ENCODE measurements around the gene OR6P1. TPM values are rescaled to one million over a fixed set of nuclear protein-coding genes. Genes with fewer than 3 reads are reported as not detected.

The OR6P1 gene
- total and polyA plus RNA-seq, 4 experiments from 2014 or later, result not detected

GRCh38 chr1:158552296-158552695, 18.1 kb downstream of the OR6P1 start:
- no peak overlapping the region for H3K4me3 Mint-ChIP-seq
- peaks cover 3% of the 10 kb centered on the region for H3K27me3 ChIP-seq (ENCODE audit: insufficient read depth, low read length)
- ChIA-PET POLR2A (ENCODE audit: partially characterized antibody) (no interaction called here), CTCF (ENCODE audit: partially characterized antibody) (no interaction called here)
- H3K4me3 ChIP-seq (ENCODE audit: low read length in 2 of 2), result no peak overlapping the region
- intact Hi-C loops (cut with micrococcal nuclease), result no loop called here
- no peak overlapping the region for H3K27ac ChIP-seq (ENCODE audit: low read depth, low read length)
- peaks cover 10 to 17% of the 10 kb centered on the region in 2 donors for H3K27me3 Mint-ChIP-seq
- H3K9me3 Mint-ChIP-seq, result no peaks in the 10 kb centered on the region
- H3K4me1 Mint-ChIP-seq, result no peaks in the 10 kb centered on the region
- H3K36me3 ChIP-seq (ENCODE audit: insufficient read depth, low read length), result no peaks in the 10 kb centered on the region
- no peaks in the 10 kb centered on the region for H3K9me3 ChIP-seq (ENCODE audit: control insufficient read depth in 1 of 2, low read length in 2 of 2)
- H3K36me3 Mint-ChIP-seq, result no peaks in the 10 kb centered on the region
- no peaks in the 10 kb centered on the region for H3K4me1 ChIP-seq (ENCODE audit: insufficient read depth, low read length)
- no peak overlapping the region for H3K27ac Mint-ChIP-seq
- DNase-seq, result no peak

- Histone ChIP-seq H3K4me1 (ENCODE audit: insufficient read depth, low read length) (no peaks in the 10 kb centered on the region), H3K27ac (ENCODE audit: low read depth, low read length) (no peak overlapping the region), H3K27me3 (ENCODE audit: insufficient read depth, low read length) (peaks cover 3% of the 10 kb centered on the region), H3K4me3 (ENCODE audit: low read length in 2 of 2) (no peak overlapping the region), H3K36me3 (ENCODE audit: insufficient read depth, low read length) (no peaks in the 10 kb centered on the region), H3K9me3 (ENCODE audit: control insufficient read depth in 1 of 2, low read length in 2 of 2) (no peaks in the 10 kb centered on the region)
- DNase-seq, result no peak
- Mint-ChIP-seq H3K9me3 (peaks cover 0 to 3% (median 0%) of the 10 kb centered on the region in 8 donors), H3K36me3 (no peaks in the 10 kb centered on the region), H3K4me3 (no peak overlapping the region), H3K4me1 (no peaks in the 10 kb centered on the region), H3K27me3 (peaks cover 17 to 26% of the 10 kb centered on the region in 2 donors), H3K27ac (no peak overlapping the region)
- intact Hi-C loops (cut with micrococcal nuclease), result no loop called here
- ChIA-PET POLR2A (ENCODE audit: partially characterized antibody) (no interaction called here), CTCF (ENCODE audit: partially characterized antibody) (no interaction called here)
These were observed 22.8 kb downstream of the OR6P1 start for GRCh38 chr1:158547533-158547932.

GRCh38 chr1:158537609-158538008, 32.8 kb downstream of the OR6P1 start:
- no peaks in the 10 kb centered on the region for H3K36me3 Mint-ChIP-seq
- intact Hi-C loops (cut with micrococcal nuclease), result no loop called here
- Histone ChIP-seq H3K9me3 (ENCODE audit: control insufficient read depth in 1 of 2, low read length in 2 of 2) (no peaks in the 10 kb centered on the region), H3K4me1 (ENCODE audit: insufficient read depth, low read length) (no peaks in the 10 kb centered on the region), H3K27ac (ENCODE audit: low read depth, low read length) (no peak overlapping the region), H3K36me3 (ENCODE audit: insufficient read depth, low read length) (no peaks in the 10 kb centered on the region), H3K4me3 (ENCODE audit: low read length in 2 of 2) (no peak overlapping the region), H3K27me3 (ENCODE audit: insufficient read depth, low read length) (no peaks in the 10 kb centered on the region)
- H3K27ac Mint-ChIP-seq, result peak overlapping the region in 2 of 7 donors; percentile 15 to 19
- ChIA-PET POLR2A (ENCODE audit: partially characterized antibody) (no interaction called here), CTCF (ENCODE audit: partially characterized antibody) (no interaction called here)
- H3K27me3 Mint-ChIP-seq, result peaks cover under 1 to 3% of the 10 kb centered on the region in 2 donors
- no peaks in the 10 kb centered on the region for H3K9me3 Mint-ChIP-seq
- no peak for DNase-seq
- H3K4me3 Mint-ChIP-seq, result no peak overlapping the region
- H3K4me1 Mint-ChIP-seq, result peaks cover 0 to 5% (median 2%) of the 10 kb centered on the region in 4 donors

GRCh38 chr1:158534496-158534895, 35.9 kb downstream of the OR6P1 start:
- H3K27me3 Mint-ChIP-seq, result peaks cover 6 to 7% of the 10 kb centered on the region in 2 donors
- no peak for DNase-seq
- ChIA-PET POLR2A (ENCODE audit: partially characterized antibody) (no interaction called here), CTCF (ENCODE audit: partially characterized antibody) (no interaction called here)
- H3K4me1 ChIP-seq (ENCODE audit: insufficient read depth, low read length), result no peaks in the 10 kb centered on the region
- no peak overlapping the region for H3K27ac ChIP-seq (ENCODE audit: low read depth, low read length)
- no peaks in the 10 kb centered on the region for H3K9me3 Mint-ChIP-seq
- peaks cover 0 to 5% (median 2%) of the 10 kb centered on the region in 4 donors for H3K4me1 Mint-ChIP-seq
- no peak overlapping the region for H3K4me3 ChIP-seq (ENCODE audit: low read length in 2 of 2)
- intact Hi-C loops (cut with micrococcal nuclease), result no loop called here
- no peaks in the 10 kb centered on the region for H3K36me3 ChIP-seq (ENCODE audit: insufficient read depth, low read length)
- H3K9me3 ChIP-seq (ENCODE audit: control insufficient read depth in 1 of 2, low read length in 2 of 2), result no peaks in the 10 kb centered on the region
- H3K27ac Mint-ChIP-seq, result no peak overlapping the region
- H3K36me3 Mint-ChIP-seq, result no peaks in the 10 kb centered on the region
- no peak overlapping the region for H3K4me3 Mint-ChIP-seq
- no peaks in the 10 kb centered on the region for H3K27me3 ChIP-seq (ENCODE audit: insufficient read depth, low read length)

- DNase-seq, result peak in 3 of 5 donors; percentile 3 to 8 (median 6)
- Mint-ChIP-seq H3K27me3 (peaks cover 10 to 15% of the 10 kb centered on the region in 2 donors), H3K9me3 (peaks cover 0 to 22% (median 7%) of the 10 kb centered on the region in 8 donors), H3K4me3 (no peak overlapping the region), H3K36me3 (no peaks in the 10 kb centered on the region), H3K4me1 (no peaks in the 10 kb centered on the region), H3K27ac (no peak overlapping the region)
- intact Hi-C loops (cut with micrococcal nuclease), result loop anchor here (1.0 kb wide), 2 partner anchors 323 to 471 kb away; no protein-coding TSS in a partner anchor
- H3K4me3 ChIP-seq (ENCODE audit: low read length in 2 of 2), result no peak overlapping the region
- H3K27me3 ChIP-seq (ENCODE audit: insufficient read depth, low read length), result no peaks in the 10 kb centered on the region
- POLR2A ChIA-PET (ENCODE audit: partially characterized antibody), result no interaction called here
- CTCF ChIA-PET (ENCODE audit: partially characterized antibody), result interaction anchor here (0.7 kb wide), 1 partner anchor 324 kb away, joined by 3 read pairs; no protein-coding TSS in a partner anchor
- no peaks in the 10 kb centered on the region for H3K9me3 ChIP-seq (ENCODE audit: control insufficient read depth in 1 of 2, low read length in 2 of 2)
- no peaks in the 10 kb centered on the region for H3K4me1 ChIP-seq (ENCODE audit: insufficient read depth, low read length)
- H3K36me3 ChIP-seq (ENCODE audit: insufficient read depth, low read length), result no peaks in the 10 kb centered on the region
- no peak overlapping the region for H3K27ac ChIP-seq (ENCODE audit: low read depth, low read length)
These were observed 43.1 kb downstream of the OR6P1 start for GRCh38 chr1:158527190-158527815.

GRCh38 chr1:158521666-158522058, 48.7 kb downstream of the OR6P1 start:
- H3K9me3 Mint-ChIP-seq, result peaks cover 0 to 5% (median 0%) of the 10 kb centered on the region in 8 donors
- CTCF ChIA-PET (ENCODE audit: partially characterized antibody), result no interaction called here
- no peak for DNase-seq
- no peaks in the 10 kb centered on the region for H3K9me3 ChIP-seq (ENCODE audit: control insufficient read depth in 1 of 2, low read length in 2 of 2)
- H3K27me3 Mint-ChIP-seq, result peaks cover 11 to 13% of the 10 kb centered on the region in 2 donors
- H3K4me1 Mint-ChIP-seq, result no peaks in the 10 kb centered on the region
- POLR2A ChIA-PET (ENCODE audit: partially characterized antibody), result no interaction called here
- H3K36me3 ChIP-seq (ENCODE audit: insufficient read depth, low read length), result no peaks in the 10 kb centered on the region
- H3K4me1 ChIP-seq (ENCODE audit: insufficient read depth, low read length), result no peaks in the 10 kb centered on the region
- no peaks in the 10 kb centered on the region for H3K27me3 ChIP-seq (ENCODE audit: insufficient read depth, low read length)
- intact Hi-C loops (cut with micrococcal nuclease), result no loop called here
- no peak overlapping the region for H3K27ac ChIP-seq (ENCODE audit: low read depth, low read length)
- H3K36me3 Mint-ChIP-seq, result no peaks in the 10 kb centered on the region
- H3K4me3 Mint-ChIP-seq, result no peak overlapping the region
- H3K4me3 ChIP-seq (ENCODE audit: low read length in 2 of 2), result no peak overlapping the region
- H3K27ac Mint-ChIP-seq, result no peak overlapping the region

- Mint-ChIP-seq H3K4me1 (no peaks in the 10 kb centered on the region), H3K36me3 (no peaks in the 10 kb centered on the region), H3K27ac (no peak overlapping the region), H3K9me3 (no peaks in the 10 kb centered on the region), H3K4me3 (no peak overlapping the region), H3K27me3 (peaks cover 11 to 13% of the 10 kb centered on the region in 2 donors)
- Histone ChIP-seq H3K9me3 (ENCODE audit: control insufficient read depth in 1 of 2, low read length in 2 of 2) (no peaks in the 10 kb centered on the region), H3K27ac (ENCODE audit: low read depth, low read length) (no peak overlapping the region), H3K4me3 (ENCODE audit: low read length in 2 of 2) (no peak overlapping the region), H3K4me1 (ENCODE audit: insufficient read depth, low read length) (no peaks in the 10 kb centered on the region), H3K27me3 (ENCODE audit: insufficient read depth, low read length) (no peaks in the 10 kb centered on the region), H3K36me3 (ENCODE audit: insufficient read depth, low read length) (no peaks in the 10 kb centered on the region)
- ChIA-PET POLR2A (ENCODE audit: partially characterized antibody) (no interaction called here), CTCF (ENCODE audit: partially characterized antibody) (no interaction called here)
- DNase-seq, result no peak
- intact Hi-C loops (cut with micrococcal nuclease), result no loop called here
These were observed 49.3 kb downstream of the OR6P1 start for GRCh38 chr1:158520955-158521665.
